Middle frontal gyrus (tissue), 1 donor: Measurements from ENCODE around the gene CHN2.

Experiments used
- DNase-seq: peaks from one replicate; pipeline ENCODE4 v3.0.0-alpha.2; 2015; ENCODE audit warnings: low spot score; ENCODE audit errors: extremely low spot score

The CHN2 gene

DNA sequence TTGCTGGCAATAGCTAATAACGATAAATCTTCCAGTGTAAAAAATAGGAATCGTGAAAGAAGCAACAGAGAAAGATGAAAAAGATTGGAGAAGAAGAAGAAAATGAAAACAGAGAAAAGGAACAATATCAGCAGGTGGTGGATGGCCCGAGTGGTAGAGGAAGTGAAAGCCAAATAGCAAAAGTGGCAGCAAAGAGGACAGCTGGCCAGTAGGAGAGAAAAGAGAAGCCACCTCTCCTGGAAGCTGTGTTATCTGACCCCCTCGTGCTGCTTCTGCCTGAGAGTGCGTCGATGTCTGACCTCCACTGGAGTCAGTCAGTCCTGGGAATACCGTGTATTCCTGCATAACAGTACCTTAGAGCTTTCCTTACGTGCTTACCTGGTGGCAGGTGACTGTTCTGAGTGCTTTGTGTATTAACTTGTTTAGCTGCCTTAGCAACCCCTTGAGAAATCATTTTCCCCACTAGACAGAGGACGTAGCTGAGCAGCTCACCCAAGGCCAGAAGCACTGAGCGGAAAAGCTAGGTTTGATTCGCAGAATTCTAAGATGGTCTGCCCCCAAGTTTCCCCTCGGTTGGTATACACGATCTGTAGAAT, 88.3 kb downstream of the CHN2 start:
- DNase-seq = no peak

DNA sequence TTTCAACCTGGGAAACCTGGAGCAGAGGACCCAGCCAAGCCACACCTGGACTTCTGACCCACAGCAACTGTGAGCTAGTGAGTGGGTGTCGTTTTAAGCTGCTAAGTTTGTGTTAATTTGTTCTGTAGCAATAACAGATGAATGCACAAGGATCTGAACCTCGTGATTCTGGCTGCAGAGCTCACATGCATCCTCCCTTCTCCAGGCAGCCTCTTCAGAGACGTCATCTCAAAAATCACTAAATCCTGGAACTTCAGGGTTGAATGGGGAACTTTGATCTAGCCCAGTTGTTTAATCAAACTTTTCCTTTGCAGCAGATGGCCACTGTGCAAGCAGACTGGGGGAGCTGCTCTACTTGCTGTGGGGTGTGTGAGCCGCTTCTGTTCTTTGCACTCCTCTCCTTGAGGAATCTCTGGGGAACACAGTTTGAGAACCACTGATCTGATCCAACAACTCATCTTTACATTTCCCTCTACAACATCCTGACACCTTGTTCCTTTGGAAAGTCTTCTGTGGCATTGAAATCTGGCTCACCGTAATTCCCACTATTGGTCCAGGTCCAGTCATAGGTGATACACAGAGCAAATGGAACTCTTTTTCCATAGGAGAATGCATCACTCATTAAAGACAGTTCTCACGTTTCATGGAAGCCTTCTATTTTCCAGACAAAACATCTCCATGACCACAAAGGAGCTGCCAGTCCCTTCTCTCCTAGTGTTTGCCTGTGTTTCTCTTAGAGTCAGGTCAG, 90.3 kb downstream of the CHN2 start:
- no peak for DNase-seq

DNA sequence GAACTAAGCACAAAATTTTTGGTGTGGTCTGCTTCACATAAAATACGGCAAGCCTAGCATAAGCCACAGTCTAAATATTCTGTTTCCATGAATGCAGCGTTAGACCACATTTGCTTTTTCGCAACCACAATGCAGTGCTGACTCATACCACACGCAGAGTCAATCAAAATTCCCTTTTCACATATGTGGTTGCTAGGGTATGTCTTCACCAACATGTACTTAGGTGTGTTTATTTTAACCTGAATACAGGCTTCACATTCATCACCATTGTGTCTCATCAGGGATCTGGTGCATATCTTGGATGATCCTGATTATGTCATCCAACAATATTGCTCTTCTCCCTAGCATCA, 90.8 kb downstream of the CHN2 start:
- DNase-seq = no peak

DNA sequence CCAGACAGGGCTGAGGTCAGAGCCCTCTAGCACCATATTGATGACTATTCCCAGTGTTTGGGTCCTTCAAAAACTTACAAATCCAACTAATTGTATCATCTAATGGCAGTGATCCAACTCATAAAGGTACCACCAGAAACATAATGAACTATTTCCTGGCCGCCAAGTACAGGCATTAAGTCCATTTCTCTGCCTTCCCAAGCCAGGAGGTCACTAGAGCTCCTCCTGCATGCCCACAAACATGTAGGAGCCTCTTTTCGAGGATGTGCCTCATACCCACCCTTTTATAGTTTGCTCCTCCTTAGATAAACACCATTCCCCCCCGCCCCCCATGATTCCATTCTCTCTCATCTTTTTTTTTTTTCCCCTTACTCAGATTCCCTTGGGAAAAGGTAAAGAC, 91.3 kb downstream of the CHN2 start:
- DNase-seq = no peak

DNA sequence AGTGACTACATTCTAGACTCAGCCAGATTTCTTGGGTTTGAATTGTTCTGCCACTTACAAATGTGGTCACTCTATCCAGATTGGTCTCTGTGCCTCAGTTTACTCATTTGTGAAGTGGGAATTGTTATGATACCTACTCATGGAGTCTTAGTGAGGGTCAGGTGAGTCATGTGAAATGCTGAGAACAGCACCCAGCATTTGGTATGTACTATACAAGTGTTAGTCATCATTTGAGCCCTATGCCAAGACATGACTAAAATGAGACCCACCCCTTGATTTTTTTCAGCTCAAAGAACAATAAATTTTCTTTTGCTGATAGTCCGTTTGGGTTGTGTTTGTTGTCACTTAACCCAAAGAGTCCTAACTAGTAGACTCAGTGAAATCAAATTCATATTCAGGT, 92.8 kb downstream of the CHN2 start:
- no peak for DNase-seq

DNA sequence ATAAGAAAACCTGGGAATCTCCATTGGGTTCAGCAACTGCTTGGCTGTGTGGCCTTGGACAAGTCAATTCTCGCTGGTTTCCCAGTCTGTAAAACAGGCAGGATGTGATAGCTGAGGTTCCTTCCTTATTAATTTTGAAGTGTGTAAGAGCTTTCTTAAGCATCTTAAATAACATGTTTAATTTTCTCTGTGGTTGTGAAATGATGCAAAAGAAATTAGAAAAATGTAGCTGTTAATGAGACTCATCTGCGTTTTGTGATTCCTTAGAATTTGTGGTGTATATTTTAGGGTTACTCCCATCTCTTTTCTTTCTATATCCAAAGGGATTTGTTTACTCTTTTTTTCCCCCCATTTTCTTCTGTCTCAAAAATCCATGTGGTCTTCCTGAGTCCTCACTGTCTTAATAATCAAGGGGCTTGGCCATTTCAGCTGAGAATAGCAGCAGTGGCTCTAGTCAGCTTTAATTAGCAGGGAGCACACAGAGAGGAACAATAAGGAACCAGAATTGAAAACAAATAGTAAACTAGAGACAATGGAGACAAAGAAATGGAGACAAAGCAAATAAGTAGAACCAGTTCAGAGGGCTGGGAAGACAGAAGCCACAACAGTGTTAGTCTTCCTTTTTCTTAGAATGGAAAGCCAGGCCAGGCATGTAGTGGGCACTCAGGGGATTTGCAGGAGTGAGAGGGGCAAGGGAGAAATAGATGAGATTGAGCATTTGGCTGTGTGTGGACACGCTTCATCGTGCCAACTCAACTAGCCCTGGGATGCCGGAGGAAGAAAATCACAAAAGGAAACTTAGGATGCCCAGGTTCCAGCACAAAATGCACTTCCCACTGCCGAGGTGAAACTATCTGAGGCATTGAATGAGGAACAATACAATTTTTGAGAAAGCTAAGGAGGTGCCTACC, 93.9 kb downstream of the CHN2 start:
- no peak for DNase-seq

DNA sequence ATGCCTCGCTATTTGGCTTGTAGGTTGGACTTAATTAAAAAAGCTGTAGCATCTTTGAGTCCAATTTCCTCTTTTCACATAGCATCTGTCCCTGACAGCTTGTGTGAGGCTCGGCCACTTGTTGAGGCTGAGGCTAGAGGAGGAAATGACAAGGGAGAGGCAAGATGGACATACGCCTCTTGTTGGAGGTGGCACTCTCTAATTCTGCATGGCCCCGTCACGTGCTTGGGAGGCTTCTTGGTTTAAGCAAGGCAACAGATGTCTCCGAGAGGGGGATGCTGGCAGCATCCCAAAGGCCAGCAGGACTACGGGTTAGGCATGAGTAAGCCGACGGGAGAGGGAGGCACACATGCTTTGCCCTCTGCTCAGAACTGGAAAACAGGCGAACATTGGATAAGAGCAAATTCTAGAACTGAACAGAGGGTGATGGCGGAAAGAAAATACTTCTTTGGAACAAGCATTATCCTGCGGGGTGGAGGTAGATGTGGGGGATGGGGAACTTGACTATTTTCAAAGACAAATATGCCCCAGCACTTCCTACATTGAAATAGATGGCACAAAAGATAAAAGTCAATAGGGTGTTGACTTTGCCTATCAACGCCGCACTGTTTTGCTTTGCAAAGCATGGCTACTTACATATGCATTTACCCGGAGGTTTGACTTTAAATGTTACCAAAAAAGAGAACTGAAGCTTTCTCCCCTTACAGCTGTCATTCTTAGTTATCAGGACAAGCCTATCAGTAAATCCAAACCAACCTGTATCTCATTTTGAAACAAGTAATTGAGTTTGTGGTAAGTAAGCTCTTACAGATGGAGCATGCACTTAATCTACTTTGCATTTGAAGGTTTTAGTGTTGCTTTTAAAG, 94.8 kb downstream of the CHN2 start:
- no peak for DNase-seq

DNA sequence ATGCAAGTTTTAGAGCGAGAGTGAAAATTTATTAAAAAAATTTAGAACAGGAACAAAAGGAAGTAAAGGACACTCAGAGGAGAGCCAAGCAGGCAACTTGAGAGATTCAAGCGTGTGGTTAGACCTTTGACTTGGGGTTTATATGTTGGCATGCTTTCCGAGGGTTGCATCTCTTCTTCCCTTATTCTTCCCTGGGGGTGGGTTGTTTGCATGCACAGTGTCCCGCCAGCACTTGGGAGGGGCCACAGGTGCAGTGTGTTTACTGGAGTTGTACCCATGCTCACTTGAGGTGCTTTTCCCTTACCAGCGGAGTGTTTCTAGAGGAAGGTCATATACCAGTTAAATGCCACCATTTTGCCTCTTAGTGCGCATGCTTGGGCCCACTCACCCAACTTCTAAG, 96.3 kb downstream of the CHN2 start:
- DNase-seq = no peak

DNA sequence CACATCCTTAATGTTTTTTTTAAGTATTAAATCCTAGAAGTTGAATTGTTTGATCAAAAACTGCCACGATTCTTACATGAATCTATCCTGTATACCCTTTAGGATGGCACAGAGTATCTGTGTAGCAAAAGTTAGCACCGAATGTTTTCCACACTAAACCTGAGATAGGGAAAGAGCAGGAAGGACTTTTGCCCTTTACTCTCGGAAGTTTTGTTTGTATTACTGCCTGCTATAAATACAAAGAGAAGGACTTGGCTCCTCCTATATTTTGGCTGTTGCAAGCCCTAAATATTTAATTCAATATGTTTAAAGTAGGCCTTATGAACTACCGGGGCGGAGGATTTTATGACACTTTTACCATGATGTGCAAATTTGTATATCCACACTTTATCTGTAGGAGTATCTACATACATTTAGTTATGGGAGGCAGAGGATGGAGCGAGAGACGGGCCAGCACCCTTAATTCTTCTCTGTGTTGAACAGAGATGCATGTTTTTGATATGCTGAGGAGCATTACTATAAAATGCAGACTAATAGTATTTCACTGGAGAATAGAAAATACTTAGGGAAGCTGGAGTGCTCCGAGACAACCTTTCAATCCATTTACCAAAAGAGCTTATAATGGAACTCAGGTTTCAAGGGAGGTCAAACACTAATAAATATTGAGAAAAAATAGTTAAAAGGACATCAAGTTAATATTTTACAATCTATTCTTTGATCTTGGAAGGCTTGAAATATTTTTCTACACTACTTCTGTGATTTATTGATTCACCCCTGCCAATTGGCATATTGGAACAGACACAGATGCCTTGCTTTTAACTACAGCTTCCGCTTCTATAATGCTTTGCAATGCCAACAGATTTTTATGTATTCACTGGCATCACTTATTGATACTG, 97.4 kb downstream of the CHN2 start:
- no peak for DNase-seq

DNA sequence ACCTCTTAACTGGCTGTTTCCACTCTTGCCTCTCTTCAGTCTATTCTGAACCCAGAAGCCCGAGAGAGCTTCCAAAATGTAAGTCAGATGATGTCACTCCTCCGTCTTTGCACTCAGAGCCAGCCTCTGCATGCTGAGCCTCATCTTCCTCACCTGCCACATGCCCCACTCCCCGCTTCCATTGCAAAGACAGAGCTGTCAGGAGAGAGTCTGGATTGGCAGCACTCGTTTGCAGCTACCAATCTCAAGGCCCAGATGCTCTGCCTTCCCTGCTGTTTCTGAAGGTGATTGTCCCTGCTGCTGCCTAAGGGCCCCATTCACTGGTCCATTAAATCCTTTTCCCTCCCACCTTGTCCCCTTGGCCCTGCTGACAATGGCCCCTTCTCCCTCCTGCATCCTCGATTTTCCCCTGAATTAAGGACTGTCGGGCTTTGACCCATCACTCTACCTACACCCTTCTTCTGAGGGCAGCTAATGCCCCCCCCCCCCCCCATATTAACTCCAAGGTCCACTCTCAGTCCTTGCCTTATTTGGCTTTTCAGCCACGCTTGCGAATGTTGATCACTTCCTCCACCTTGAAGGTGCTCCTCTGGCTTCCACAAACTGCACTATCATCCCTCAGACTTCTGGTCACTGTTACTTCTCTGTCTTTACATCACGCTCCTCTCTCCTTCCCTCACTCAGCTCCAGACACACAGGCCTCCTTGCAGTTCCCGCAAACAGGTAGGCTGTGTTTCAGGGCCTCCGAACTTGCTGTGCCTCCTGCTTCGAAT, 98.5 kb downstream of the CHN2 start:
- no peak for DNase-seq

DNA sequence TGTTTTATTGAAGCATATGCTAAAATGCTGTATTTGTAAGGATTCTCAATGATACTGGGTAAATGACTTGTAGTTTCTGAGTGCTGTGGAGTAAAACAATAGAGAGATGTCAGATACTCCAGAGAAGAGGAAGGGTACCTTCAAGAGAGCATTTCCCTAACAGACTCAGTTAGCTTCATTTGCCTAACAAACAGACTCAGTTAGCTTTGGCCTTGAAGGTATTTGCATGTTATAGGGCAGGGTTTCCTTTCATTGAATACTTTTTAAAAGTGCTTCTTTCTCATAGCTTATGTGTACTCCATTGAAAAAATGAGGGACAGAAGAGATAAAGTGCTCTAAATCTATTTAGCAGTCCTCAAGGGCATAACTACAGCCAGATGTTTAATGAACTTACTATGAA, 101.8 kb downstream of the CHN2 start:
- no peak for DNase-seq

DNA sequence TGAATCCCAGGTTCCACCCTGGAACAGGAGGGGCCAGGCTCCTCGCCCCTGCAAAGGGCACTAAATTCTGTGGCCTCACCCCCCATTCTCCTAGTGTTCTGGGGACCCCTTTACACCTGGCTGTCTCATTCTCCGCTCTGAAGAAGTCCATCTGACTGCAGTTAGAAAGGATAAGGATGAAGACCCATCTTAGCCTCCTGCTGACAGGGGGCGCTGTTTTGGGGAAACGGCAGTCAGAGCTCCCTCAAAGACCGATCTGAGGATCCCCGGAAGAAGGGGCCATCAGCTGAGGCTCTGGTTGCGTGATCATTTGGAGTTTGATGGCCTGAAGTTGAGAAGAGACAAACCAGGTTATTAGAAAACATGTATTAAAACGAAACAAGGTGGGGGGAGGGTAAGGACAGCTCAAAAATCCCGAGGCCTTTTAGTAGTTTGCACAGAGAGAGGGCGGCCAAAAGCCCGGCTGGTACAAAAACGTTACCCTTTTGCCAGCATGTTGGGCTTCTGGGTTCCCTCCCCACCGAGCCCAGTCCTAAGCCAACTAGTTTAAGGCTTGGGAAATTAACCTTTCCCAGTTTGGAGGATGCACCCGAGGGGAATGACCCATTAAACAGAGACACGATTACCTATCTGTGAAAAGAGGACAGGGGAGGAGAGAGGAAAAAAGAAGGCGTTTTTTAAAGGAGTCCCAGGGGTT, 102.8 kb downstream of the CHN2 start:
- DNase-seq = no peak

DNA sequence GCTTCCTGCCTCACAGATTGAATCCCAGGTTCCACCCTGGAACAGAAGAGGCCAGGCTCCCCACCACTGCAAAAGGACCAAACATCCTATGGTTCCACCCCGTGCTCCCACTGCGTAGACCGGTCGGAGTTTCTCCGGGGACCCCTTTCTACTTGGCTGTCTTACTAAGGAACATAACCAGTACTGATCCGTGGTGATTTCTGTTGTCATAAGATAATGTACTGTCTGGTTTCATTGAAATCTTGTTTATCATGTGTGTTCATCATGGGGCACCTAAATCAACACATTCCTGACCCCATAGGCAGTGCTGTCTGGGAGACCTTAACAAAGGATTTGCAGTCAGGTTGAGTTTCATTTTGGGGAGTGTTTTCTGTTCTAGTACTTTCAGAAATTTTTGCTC, 104.5 kb downstream of the CHN2 start:
- no peak for DNase-seq

DNA sequence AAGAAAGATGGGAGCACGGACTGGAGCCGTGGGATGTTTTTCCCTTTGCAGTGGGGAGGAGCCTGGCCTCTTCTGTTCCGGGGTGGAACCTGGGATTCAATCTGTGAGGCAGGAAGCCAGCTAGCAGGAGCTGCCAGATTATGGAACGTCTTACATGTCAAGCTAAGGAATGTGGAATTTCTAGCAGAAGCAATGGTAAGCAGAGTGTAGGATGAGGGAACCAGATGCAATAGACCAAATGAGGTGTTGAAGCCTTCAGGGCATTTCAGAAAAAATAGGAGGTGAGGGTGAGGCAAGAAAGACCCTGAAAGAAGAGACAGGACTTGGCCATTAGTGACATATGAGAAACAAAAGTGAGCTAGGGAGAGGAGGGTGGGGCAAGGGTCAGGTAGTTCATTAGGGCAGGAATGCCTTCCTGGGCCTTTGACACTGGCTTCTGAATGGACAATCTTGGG, 105.5 kb downstream of the CHN2 start:
- no peak for DNase-seq

DNA sequence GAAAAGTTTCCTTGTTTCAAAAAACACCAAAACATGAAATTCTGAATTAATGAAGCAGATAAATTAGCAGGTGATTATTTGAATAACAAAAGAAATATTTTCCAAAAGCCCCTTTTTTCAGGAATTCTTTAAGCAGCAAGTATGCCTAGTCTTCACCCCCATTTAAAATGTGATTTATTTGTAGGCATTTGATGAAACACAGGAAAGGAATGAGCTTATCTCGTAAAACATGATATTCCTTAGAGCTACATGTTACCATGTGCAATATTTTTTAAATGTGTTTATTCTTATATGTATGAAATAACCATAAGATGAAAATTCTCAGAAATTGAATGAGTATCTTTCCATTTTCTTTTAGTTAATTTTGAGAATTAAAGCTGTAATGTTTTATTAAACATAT, 106.1 kb downstream of the CHN2 start:
- no peak for DNase-seq

DNA sequence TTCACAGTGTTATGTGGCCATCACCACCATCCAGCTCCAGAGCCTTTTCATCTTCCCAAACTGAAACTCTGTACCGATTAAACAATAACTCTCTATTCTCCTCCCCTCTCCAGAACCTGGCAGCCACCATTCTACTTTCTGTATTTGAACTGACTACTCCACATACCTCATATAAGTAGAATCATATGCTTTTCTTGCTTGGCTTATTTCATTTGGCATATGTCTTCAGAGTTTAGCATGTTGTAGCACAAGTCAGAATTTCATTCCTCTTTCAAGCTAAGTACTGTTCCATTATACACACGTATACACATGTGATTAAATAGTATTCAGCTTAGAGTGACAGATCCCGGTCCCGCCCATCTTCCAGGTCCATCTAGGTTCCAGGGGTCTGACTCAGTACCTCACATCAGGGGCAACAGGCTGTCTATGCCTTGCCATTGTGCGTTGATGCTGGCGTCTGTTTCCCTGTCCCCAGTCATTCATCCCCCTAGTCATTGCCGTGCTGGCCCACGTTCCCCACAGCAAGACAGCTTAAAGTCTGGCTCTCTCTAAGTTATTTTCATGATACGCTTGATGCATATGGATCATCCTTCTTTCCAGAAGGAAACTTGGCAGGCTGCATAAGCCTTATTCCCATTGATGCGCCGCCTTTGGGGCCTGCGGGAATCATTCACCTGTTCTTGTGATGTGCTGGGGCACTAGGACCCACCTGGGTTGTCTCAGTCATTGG, 108.3 kb downstream of the CHN2 start:
- no peak for DNase-seq

DNA sequence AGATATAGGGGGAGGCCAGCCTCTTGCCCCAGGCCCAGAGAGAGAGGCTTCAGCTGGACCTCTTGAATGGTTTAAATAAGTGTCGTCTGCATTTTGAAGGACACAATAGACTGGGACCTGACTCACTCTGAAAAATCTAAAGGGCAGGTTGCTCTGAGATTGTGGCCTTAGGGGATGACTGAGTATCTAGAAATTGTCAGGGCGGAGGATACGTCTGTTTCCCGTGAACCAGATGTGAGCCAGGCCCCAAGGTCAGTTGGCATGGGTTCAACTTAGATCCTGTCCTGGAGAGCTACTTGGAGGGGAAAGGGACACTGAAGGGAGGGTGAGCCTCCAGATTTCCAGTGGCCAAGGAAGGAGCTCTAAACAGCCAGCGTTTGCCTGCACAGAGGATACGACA, 110.2 kb downstream of the CHN2 start:
- DNase-seq = no peak

DNA sequence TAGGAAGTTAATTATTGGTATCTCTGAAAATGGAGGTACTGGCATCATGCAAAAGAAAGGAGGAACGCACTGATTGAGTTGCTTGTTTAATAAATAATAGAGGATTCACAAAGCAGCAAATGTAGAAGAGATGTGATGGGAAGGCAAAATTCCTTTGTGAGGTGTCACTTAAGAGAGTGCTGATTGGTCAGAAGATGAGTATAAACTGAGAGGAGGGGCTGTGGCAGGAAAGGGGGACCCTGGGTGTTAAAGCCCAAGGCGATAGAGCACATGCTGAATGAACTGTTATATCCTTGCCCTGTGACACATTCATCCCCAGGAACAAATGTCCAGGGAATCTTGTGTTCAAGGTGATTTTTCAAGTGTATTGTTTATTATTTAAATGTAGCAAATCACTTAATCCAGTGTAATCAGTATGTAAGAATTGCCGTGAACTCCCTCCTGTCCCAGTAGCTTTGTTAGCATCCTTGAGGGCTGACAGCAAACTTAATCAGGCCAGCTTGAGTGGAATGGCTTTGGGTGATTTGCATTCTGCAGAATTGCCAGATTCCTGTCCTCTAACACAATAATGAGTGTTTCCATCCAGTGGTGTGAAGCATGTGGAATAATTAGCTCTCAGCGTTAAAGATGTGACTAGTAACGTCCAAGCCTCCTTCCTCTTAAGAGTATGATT, 111.9 kb downstream of the CHN2 start:
- DNase-seq = no peak
